Right lobe of liver (tissue), 6 donors: ENCODE results near the gene COL28A1. TPM values are rescaled to one million over a fixed set of nuclear protein-coding genes. Genes with fewer than 3 reads are reported as not detected.

ENCODE experiments used
- ATAC-seq, 4 donors: fragments of 200-7000 bp; cut with Tn5 transposase; one replicate each; pipeline ENCODE4 v1.9.1; 2020; ENCODE audit warnings: mild to moderate bottlenecking in 4 of 4, moderate library complexity in 4 of 4
- DNase-seq, 3 donors: peaks; one replicate each; pipeline ENCODE4 v3.0.0-alpha.2; 2020
- H3K27ac ChIP-seq, 3 donors: fragments of 200-600 bp; one replicate each; pipeline ENCODE4 v1.8.0; 2022
- H3K27me3 ChIP-seq, 2 donors: fragments of 200-600 bp; one replicate each; pipeline ENCODE4 v1.8.0; 2022
- H3K36me3 ChIP-seq, 4 donors: fragments of 200-600 bp; sonication (generic) in 1 of 4; one replicate each; pipeline versions ENCODE4 v1.5.1 to v1.8.0; 2017 to 2022; ENCODE audit warnings: control low read depth in 1 of 4
- H3K4me1 ChIP-seq, 4 donors: fragments of 200-600 bp; sonication (generic) in 1 of 4; one replicate each; pipeline versions ENCODE4 v1.5.1 to v1.8.0; 2017 to 2022; ENCODE audit warnings: control low read depth in 1 of 4
- H3K4me3 ChIP-seq, 3 donors: fragments of 200-600 bp; one replicate each; pipeline ENCODE4 v1.8.0; 2022
- H3K9me3 ChIP-seq, 4 donors: fragments of 200-600 bp; sonication (generic) in 1 of 4; one replicate each; pipeline versions ENCODE4 v1.5.1 to v1.8.0; 2017 to 2022; ENCODE audit warnings: control low read depth in 1 of 4
- POLR2A ChIP-seq: fragments of 450-650 bp; IDR thresholded peaks from one replicate; pipeline ENCODE4 v1.6.1; 2017; ENCODE audit warnings: antibody characterized with exemption, mild to moderate bottlenecking
- WGBS: methylation state at CpG from one replicate; pipeline ENCODE4 v1.1.6; 2018; ENCODE audit warnings: low coverage, low lambda C conversion rate; ENCODE audit not compliant: insufficient coverage; ENCODE audit errors: missing lambda C conversion rate; 5-methylcytosine and 5-hydroxymethylcytosine counted together
- intact Hi-C, 2 donors: fragments of 100-400 bp; cut with DNase I; formaldehyde crosslinking; loops; one replicate each; pipeline versions ENCODE4 v1.11.2 to v1.14.1; 2022
- total RNA-seq, 6 experiments: library from RNA; depleted of rRNA in 2 of 6; stranded (reverse); fragments of >200 nt in 2 of 6; fragmentation: NEBNext Ultra II Directional in 3 of 6; extraction: Animal tissue kit (Norgen Biotek cat#: 25700) in 3 of 6; gene quantifications; one replicate each; pipeline versions ENCODE4 v1.1.0 to v1.2.4, GENCODE V29; 2016 to 2023
- TF ChIP-seq, protein P1 (sequence below), 4 donors: fragments of 200-600 bp in 3 of 4; fragments of 450-650 bp in 1 of 4; IDR thresholded peaks; one replicate each; pipeline versions ENCODE4 v1.5.1 to v1.8.0; 2016 to 2022; ENCODE audit warnings: antibody characterized with exemption in 4 of 4, mild to moderate bottlenecking in 2 of 4
- donor health status: DM: no; HTN: yes; CAD: no.
- donor health status: DM: no; HTN: no; CAD: no.
- donor health status: DM: no; HTN: no; CAD: no.
- donor health status: DM: no; HTN: yes; CAD: no.
- donor health status: DM: no; HTN: yes; CAD: no.

Gene COL28A1
- total RNA-seq, 6 experiments from 2014 or later: 0.07 to 0.51 (median 0.34) TPM; not detected in 2

DNA sequence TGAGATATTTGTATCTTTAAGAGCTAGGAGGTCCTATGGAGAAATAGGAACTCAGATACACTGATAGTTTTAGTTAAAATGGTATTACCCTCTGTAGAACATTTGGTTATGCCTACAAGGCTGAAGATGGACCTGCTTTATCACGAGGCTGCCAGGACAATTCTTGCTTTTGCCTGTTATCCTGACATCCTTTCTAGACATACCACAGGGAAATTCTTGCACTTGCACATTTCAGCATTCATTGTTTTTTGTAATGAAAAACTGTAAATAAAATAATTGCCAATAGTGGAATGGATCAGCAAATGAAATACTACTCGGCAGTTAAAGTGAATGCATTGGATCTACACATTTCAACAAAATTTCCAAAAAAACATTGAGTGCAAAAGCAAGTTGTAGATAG lies 9.7 kb downstream of the COL28A1 start:
- Histone ChIP-seq H3K4me1 (no peaks in the 10 kb centered on the region), H3K27me3 (no peaks in the 10 kb centered on the region), H3K4me3 (no peak overlapping the region), H3K9me3 (no peaks in the 10 kb centered on the region), H3K27ac (no peak overlapping the region), H3K36me3 (no peaks in the 10 kb centered on the region)
- ATAC-seq (no peak), DNase-seq (no peak)
- intact Hi-C loops: no loop called here
- 78% methylated on average over 2 of the region's 2 CpGs for WGBS
- TF ChIP-seq, protein P1, sequence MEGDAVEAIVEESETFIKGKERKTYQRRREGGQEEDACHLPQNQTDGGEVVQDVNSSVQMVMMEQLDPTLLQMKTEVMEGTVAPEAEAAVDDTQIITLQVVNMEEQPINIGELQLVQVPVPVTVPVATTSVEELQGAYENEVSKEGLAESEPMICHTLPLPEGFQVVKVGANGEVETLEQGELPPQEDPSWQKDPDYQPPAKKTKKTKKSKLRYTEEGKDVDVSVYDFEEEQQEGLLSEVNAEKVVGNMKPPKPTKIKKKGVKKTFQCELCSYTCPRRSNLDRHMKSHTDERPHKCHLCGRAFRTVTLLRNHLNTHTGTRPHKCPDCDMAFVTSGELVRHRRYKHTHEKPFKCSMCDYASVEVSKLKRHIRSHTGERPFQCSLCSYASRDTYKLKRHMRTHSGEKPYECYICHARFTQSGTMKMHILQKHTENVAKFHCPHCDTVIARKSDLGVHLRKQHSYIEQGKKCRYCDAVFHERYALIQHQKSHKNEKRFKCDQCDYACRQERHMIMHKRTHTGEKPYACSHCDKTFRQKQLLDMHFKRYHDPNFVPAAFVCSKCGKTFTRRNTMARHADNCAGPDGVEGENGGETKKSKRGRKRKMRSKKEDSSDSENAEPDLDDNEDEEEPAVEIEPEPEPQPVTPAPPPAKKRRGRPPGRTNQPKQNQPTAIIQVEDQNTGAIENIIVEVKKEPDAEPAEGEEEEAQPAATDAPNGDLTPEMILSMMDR (IDR thresholded peaks at IDR 0.05): no peak
- TF ChIP-seq POLR2A: no peak

DNA sequence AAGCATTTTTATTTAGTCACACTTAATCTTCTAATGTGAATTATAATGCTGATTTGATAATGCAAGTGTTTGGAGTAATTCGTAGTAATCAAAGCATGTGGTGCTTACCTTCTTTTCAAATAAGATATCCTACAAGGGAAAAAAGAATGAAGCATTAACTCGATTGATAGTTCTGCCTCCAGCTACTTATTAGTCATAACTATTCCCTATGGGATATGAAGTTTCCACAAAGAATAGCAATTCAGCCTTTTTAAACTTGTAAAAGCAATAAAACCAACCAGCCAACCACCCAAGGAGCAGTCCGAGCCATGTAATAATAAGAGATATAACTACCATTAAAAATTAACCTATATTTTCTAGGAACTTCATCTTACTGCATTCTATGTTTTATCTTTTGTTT lies 11.6 kb downstream of the COL28A1 start:
- DNase-seq (no peak), ATAC-seq (no peak)
- Histone ChIP-seq H3K36me3 (no peaks in the 10 kb centered on the region), H3K27me3 (no peaks in the 10 kb centered on the region), H3K9me3 (no peaks in the 10 kb centered on the region), H3K4me1 (no peaks in the 10 kb centered on the region), H3K4me3 (no peak overlapping the region), H3K27ac (no peak overlapping the region)
- TF ChIP-seq, protein P1 (IDR thresholded peaks at IDR 0.05): no peak
- no peak for TF ChIP-seq POLR2A
- WGBS: 76% methylated on average over 3 of the region's 3 CpGs
- intact Hi-C loops: no loop called here

DNA sequence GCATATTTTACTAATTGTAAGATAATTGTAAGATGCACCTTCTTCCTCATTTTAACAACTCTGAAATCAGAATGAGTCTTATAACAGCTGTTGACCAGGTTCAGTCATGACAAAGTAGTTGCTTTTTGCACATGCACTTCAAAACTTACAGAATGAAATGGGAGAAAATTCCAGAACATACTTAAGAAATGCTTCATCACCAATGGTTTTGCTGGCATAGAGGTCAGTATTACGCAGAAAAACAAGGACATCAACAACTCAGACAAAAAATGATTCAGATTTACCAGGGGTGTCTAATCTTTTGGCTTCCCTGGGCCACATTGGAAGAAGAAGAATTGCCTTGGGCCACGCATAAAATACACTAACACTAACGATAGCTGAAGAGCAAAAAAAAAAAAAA lies 13.3 kb downstream of the COL28A1 start:
- intact Hi-C loops: no loop called here
- Histone ChIP-seq H3K27me3 (no peaks in the 10 kb centered on the region), H3K4me1 (no peaks in the 10 kb centered on the region), H3K4me3 (no peak overlapping the region), H3K9me3 (no peaks in the 10 kb centered on the region), H3K27ac (no peak overlapping the region), H3K36me3 (no peaks in the 10 kb centered on the region)
- 76% methylated on average over 3 of the region's 3 CpGs for whole genome bisulfite sequencing
- DNase-seq (no peak), ATAC-seq (no peak)
- TF ChIP-seq, protein P1 (IDR thresholded peaks at IDR 0.05): no peak
- TF ChIP-seq POLR2A: no peak

DNA sequence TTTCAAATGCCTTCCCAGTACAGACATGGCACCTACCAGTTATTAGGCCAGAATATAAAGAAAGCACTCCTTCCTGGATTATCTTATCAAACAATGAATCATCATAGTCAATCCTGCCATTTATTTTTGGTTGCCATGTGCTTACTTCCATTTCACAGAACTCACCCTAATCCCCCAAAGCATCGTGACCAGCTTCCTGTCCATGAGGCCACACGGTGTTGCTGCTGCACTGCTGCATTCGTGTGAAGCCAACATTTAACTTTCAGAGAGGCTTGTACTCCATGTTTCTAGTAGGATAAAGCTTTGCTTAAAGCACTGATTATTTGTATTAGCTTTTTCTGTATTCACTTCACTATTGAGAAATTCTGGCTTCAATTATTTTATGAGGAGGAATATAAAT lies 14.4 kb downstream of the COL28A1 start:
- no peak for ATAC-seq

More for the DNA sequence above, 14.4 kb downstream of the COL28A1 start:
- H3K4me1 ChIP-seq: no peaks in the 10 kb centered on the region
- H3K4me3 ChIP-seq: no peak overlapping the region
- no peak for DNase-seq
- H3K27ac ChIP-seq: no peak overlapping the region
- intact Hi-C loops: no loop called here
- TF ChIP-seq POLR2A: no peak
- TF ChIP-seq, protein P1 (IDR thresholded peaks at IDR 0.05): no peak
- no peaks in the 10 kb centered on the region for H3K36me3 ChIP-seq
- WGBS: 42% methylated on average over 3 of the region's 3 CpGs
- no peaks in the 10 kb centered on the region for H3K9me3 ChIP-seq
- H3K27me3 ChIP-seq: no peaks in the 10 kb centered on the region
